SKM-1 (cell line): ENCODE data around the gene FNDC7.
"Not testable (repeated sequence)": the region's sequence is repeated elsewhere in the genome, so short reads cannot be mapped to it uniquely, and the experiment has no call there.

Experiments used
- DNase-seq: peaks from one replicate; lab custom pipeline; 2025; ENCODE audit not compliant: unreplicated experiment; lab: John Stamatoyannopoulos, UW

Gene FNDC7

GRCh38 chr1:108734171-108734865 is 21.6 kb downstream of the FNDC7 start:
- DNase-seq, result no peak

GRCh38 chr1:108742253-108742652 is 29.5 kb downstream of the FNDC7 start:
- DNase-seq, result no peak

- DNase-seq, result no peak
These were observed 33.3 kb downstream of the FNDC7 start for GRCh38 chr1:108745980-108746381.

- peak; percentile 93 for DNase-seq
These were observed 33.9 kb downstream of the FNDC7 start, which contains the start of gene STXBP3 for GRCh38 chr1:108746382-108747170. Gene STXBP3 (plus strand): TSS chr1:108746674. CDS start chr1:108746738, 64 bp downstream.

GRCh38 chr1:108747171-108747850 is 34.6 kb downstream of the FNDC7 start:
- DNase-seq, result peak; percentile 37

- no peak for DNase-seq
These were observed 35.2 kb downstream of the FNDC7 start for GRCh38 chr1:108747898-108748297.

- no peak for DNase-seq
These were observed 36.4 kb downstream of the FNDC7 start for GRCh38 chr1:108749081-108749480.

GRCh38 chr1:108750476-108751181 is 37.9 kb downstream of the FNDC7 start:
- DNase-seq, result no peak

- no peak for DNase-seq
These were observed 40.7 kb downstream of the FNDC7 start for GRCh38 chr1:108753363-108753762.

- no peak for DNase-seq
These were observed 46.1 kb downstream of the FNDC7 start for GRCh38 chr1:108758796-108759195.

GRCh38 chr1:108767115-108767514 is 54.4 kb downstream of the FNDC7 start:
- DNase-seq, result no peak

- no peak for DNase-seq
These were observed 55.0 kb downstream of the FNDC7 start for GRCh38 chr1:108767708-108768107.

GRCh38 chr1:108777839-108778238 is 65.1 kb downstream of the FNDC7 start:
- DNase-seq, result no peak

- no peak for DNase-seq
These were observed 66.7 kb downstream of the FNDC7 start for GRCh38 chr1:108779455-108779854.

GRCh38 chr1:108780937-108781574 is 68.3 kb downstream of the FNDC7 start:
- no peak for DNase-seq

- not testable (repeated sequence) for DNase-seq
These were observed 68.9 kb downstream of the FNDC7 start for GRCh38 chr1:108781575-108781944.

GRCh38 chr1:108785264-108785663 is 72.6 kb downstream of the FNDC7 start:
- DNase-seq, result no peak

GRCh38 chr1:108785880-108786279 is 73.2 kb downstream of the FNDC7 start:
- no peak for DNase-seq

- DNase-seq, result no peak
These were observed 79.1 kb downstream of the FNDC7 start for GRCh38 chr1:108791790-108792189.
